ENCODE measurements around the gene PDE2A.

DNA sequence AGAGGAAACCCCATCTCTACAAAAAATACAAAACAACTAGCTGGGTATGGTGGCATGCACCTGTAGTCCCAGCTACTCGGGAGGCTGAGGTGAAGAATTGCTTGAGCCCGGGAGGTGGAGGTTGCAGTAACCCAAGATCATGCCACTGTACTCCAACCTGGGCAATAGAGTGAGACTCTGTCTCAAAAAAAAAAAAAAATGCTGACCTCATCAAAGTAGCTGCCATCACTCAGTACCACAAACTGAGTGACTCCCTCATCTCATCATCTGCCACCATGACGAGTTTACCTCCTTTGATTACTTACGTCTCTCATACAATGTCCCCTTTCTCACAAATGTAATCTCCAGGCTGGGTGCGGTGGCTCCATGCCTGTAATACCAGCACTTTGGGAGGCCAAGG lies 122.7 kb downstream of the PDE2A start:
- TF ChIP-seq EZH2 (IDR thresholded peaks at IDR 0.05; ENCODE audit: borderline replicate concordance, low read depth, low read length, poor library complexity, severe bottlenecking): no peak
- TF ChIP-seq, protein P1, sequence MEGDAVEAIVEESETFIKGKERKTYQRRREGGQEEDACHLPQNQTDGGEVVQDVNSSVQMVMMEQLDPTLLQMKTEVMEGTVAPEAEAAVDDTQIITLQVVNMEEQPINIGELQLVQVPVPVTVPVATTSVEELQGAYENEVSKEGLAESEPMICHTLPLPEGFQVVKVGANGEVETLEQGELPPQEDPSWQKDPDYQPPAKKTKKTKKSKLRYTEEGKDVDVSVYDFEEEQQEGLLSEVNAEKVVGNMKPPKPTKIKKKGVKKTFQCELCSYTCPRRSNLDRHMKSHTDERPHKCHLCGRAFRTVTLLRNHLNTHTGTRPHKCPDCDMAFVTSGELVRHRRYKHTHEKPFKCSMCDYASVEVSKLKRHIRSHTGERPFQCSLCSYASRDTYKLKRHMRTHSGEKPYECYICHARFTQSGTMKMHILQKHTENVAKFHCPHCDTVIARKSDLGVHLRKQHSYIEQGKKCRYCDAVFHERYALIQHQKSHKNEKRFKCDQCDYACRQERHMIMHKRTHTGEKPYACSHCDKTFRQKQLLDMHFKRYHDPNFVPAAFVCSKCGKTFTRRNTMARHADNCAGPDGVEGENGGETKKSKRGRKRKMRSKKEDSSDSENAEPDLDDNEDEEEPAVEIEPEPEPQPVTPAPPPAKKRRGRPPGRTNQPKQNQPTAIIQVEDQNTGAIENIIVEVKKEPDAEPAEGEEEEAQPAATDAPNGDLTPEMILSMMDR (conservative IDR thresholded peaks at IDR 0.05; ENCODE audit: low read depth, low read length): no peak
